Activated naive CD4-positive, alpha-beta T cell treated with anti-CD3 and anti-CD28 coated beads, Interleukin-2, amount 50 U/mL, for 24 hours (primary cell): ENCODE measurements around the gene CDC73.
A peak's percentile ranks its signal among the peaks of the same experiment; 100 is the strongest.

Experiments
- H3K27ac Mint-ChIP-seq: one replicate; pipeline ENCODE4 v1.8.0; 2021; ENCODE audit warnings: mild to moderate bottlenecking, mixed read lengths
- H3K27me3 Mint-ChIP-seq: one replicate; pipeline ENCODE4 v1.8.0; 2021; ENCODE audit warnings: mixed read lengths
- H3K36me3 Mint-ChIP-seq: one replicate; pipeline ENCODE4 v1.8.0; 2021; ENCODE audit warnings: mixed read lengths
- H3K4me1 Mint-ChIP-seq: one replicate; pipeline ENCODE4 v1.8.0; 2021; ENCODE audit warnings: mixed read lengths
- H3K4me3 Mint-ChIP-seq: one replicate; pipeline ENCODE4 v1.8.0; 2021; ENCODE audit warnings: mild to moderate bottlenecking, mixed read lengths
- H3K9me3 Mint-ChIP-seq: one replicate; pipeline ENCODE4 v1.8.0; 2021; ENCODE audit warnings: mixed read lengths

CDC73 gene

GRCh38 chr1:193131266-193131860, 9.5 kb downstream of the CDC73 start:
- Mint-ChIP-seq H3K27ac (no peak overlapping the region), H3K9me3 (no peaks in the 10 kb centered on the region), H3K4me1 (peaks cover 48% of the 10 kb centered on the region), H3K27me3 (no peaks in the 10 kb centered on the region), H3K4me3 (peak overlapping the region; percentile 2), H3K36me3 (peaks cover 23% of the 10 kb centered on the region)

GRCh38 chr1:193140254-193140653, 18.4 kb downstream of the CDC73 start:
- no peak overlapping the region for H3K4me3 Mint-ChIP-seq
- peaks cover 41% of the 10 kb centered on the region for H3K4me1 Mint-ChIP-seq
- peaks cover 30% of the 10 kb centered on the region for H3K36me3 Mint-ChIP-seq
- no peaks in the 10 kb centered on the region for H3K27me3 Mint-ChIP-seq
- H3K27ac Mint-ChIP-seq: no peak overlapping the region
- H3K9me3 Mint-ChIP-seq: no peaks in the 10 kb centered on the region

DNA sequence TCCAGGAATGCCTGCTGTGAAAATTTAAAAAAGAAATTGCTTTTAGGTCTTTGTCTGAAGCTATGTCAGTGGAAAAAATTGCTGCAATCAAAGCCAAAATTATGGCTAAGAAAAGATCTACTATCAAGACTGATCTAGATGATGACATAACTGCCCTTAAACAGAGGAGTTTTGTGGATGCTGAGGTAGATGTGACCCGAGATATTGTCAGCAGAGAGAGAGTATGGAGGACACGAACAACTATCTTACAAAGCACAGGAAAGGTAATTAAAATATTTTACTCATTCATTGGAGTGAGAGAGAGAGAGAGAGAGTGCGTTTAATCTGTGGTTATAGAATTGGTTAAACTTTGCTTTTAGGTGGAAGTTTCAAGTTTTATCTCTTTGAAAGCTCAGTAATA, 20.0 kb downstream of the CDC73 start:
- Mint-ChIP-seq H3K4me1 (peaks cover 38% of the 10 kb centered on the region), H3K36me3 (peaks cover 29% of the 10 kb centered on the region), H3K27me3 (no peaks in the 10 kb centered on the region), H3K9me3 (no peaks in the 10 kb centered on the region), H3K27ac (peak overlapping the region; percentile 74), H3K4me3 (peak overlapping the region; percentile 2)

DNA sequence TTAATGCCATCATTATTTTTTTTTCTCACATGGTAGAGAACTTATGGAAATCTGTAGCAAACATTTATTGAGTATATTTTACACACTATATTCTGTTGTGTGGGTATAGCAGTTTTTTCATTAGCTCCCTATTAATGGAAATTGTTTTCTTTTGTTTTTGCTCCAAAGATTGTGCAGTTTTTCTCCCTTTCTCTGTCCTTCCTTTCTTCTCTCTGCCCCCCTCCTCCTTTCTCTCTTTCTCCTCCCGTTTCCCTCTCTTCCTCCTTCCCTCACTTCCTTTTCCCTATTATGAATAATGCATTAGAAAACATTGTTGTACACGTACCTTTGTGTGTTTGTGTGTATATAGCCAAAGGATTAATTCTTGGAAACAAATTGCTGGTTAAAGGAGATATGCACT, 20.6 kb downstream of the CDC73 start:
- Mint-ChIP-seq H3K4me1 (peaks cover 35% of the 10 kb centered on the region), H3K36me3 (peaks cover 25% of the 10 kb centered on the region), H3K9me3 (no peaks in the 10 kb centered on the region), H3K27ac (no peak overlapping the region), H3K27me3 (no peaks in the 10 kb centered on the region), H3K4me3 (no peak overlapping the region)

GRCh38 chr1:193143285-193143684, 21.5 kb downstream of the CDC73 start:
- H3K27ac Mint-ChIP-seq: no peak overlapping the region
- peaks cover 24% of the 10 kb centered on the region for H3K36me3 Mint-ChIP-seq

DNA sequence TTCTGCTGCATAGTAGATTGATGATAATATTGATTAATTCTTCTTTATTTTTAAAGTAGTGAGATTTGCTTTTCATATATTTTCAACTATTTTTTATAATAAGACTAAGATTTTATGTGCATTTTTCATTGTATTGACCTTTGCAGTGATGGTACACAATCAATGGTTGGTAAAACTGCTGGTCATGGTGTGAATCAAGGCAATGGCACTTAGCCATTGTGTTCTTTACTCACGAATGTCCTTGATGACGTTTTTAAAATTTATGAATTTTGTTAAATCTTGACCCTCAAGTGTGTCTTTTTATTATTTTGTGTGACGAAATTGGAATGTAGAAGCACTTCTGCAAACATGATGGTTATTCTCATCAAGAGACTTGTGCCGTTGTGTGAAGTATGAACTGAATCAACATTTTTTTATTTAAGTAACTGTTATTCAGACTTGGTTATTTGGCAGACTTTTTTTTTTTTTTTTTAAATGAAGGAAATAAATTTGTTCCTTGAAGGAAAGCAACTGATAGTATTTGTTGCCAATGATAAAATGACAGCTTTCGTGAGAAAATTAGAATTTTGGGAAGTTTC, 22.6 kb downstream of the CDC73 start:
- peaks cover 27% of the 10 kb centered on the region for H3K4me1 Mint-ChIP-seq
- no peak overlapping the region for H3K27ac Mint-ChIP-seq
- H3K9me3 Mint-ChIP-seq: no peaks in the 10 kb centered on the region
- H3K27me3 Mint-ChIP-seq: no peaks in the 10 kb centered on the region
- peaks cover 21% of the 10 kb centered on the region for H3K36me3 Mint-ChIP-seq
- H3K4me3 Mint-ChIP-seq: no peak overlapping the region

More at GRCh38 chr1:193143285-193143684, 21.5 kb downstream of the CDC73 start:
- peaks cover 31% of the 10 kb centered on the region for H3K4me1 Mint-ChIP-seq
- no peak overlapping the region for H3K4me3 Mint-ChIP-seq
- H3K9me3 Mint-ChIP-seq: no peaks in the 10 kb centered on the region
- H3K27me3 Mint-ChIP-seq: no peaks in the 10 kb centered on the region

DNA sequence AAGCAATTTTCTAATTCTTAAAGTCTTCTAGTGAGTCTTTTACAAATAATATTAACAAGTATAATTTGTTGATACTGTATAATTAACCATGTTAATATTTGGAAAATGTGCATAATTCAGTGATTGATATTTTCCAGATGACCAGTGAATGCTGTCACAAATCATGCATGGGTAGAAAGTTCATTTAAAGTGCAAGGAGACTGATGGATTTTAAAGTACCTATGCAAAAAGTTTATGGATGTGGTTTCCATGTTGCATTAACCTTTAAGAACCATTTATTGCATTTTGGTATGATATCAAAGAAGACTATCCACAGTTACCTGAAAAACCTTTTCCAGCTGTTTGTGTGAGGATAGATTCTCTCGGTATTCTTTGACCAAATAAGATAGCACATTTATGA, 23.2 kb downstream of the CDC73 start:
- peaks cover 15% of the 10 kb centered on the region for H3K36me3 Mint-ChIP-seq
- peaks cover 22% of the 10 kb centered on the region for H3K4me1 Mint-ChIP-seq
- H3K9me3 Mint-ChIP-seq: no peaks in the 10 kb centered on the region
- H3K4me3 Mint-ChIP-seq: no peak overlapping the region
- H3K27me3 Mint-ChIP-seq: no peaks in the 10 kb centered on the region
- no peak overlapping the region for H3K27ac Mint-ChIP-seq

- H3K4me1 Mint-ChIP-seq: peaks cover 46% of the 10 kb centered on the region
- peaks cover 9% of the 10 kb centered on the region for H3K36me3 Mint-ChIP-seq
- peak overlapping the region; percentile 8 for H3K27ac Mint-ChIP-seq
- H3K27me3 Mint-ChIP-seq: no peaks in the 10 kb centered on the region
- H3K9me3 Mint-ChIP-seq: no peaks in the 10 kb centered on the region
- H3K4me3 Mint-ChIP-seq: no peak overlapping the region
These were observed 34.4 kb downstream of the CDC73 start for GRCh38 chr1:193156117-193156821.

GRCh38 chr1:193156822-193157142, 35.0 kb downstream of the CDC73 start:
- Mint-ChIP-seq H3K4me1 (peaks cover 46% of the 10 kb centered on the region), H3K9me3 (no peaks in the 10 kb centered on the region), H3K27ac (peak overlapping the region; percentile 8), H3K27me3 (no peaks in the 10 kb centered on the region), H3K4me3 (no peak overlapping the region), H3K36me3 (peaks cover 9% of the 10 kb centered on the region)

GRCh38 chr1:193157360-193157759, 35.5 kb downstream of the CDC73 start:
- Mint-ChIP-seq H3K27ac (no peak overlapping the region), H3K4me1 (peaks cover 45% of the 10 kb centered on the region), H3K27me3 (no peaks in the 10 kb centered on the region)

DNA sequence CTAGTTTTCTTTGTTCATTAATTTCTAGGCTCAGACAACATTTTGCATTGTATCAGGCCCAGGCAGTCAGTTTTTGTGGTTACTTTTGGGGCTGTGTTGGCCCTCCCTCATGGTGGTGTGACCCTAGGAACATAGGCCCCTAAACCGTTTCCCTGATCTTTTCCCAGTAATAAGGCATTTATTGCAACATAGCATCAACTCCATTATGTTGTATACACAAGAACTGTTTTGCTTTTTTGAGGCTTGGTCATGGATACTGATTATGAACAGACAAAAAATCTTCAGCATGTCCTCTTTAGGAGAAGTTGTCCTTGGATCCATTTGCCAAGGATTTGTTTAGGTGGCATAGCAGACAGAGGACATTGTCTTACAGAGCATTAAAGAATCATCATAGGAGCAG, 54.3 kb downstream of the CDC73 start:
- Mint-ChIP-seq H3K36me3 (peaks cover 19% of the 10 kb centered on the region), H3K27ac (no peak overlapping the region), H3K27me3 (no peaks in the 10 kb centered on the region), H3K4me3 (no peak overlapping the region), H3K4me1 (peaks cover 66% of the 10 kb centered on the region), H3K9me3 (no peaks in the 10 kb centered on the region)

More at GRCh38 chr1:193157360-193157759, 35.5 kb downstream of the CDC73 start:
- H3K9me3 Mint-ChIP-seq: no peaks in the 10 kb centered on the region
- no peak overlapping the region for H3K4me3 Mint-ChIP-seq
- peaks cover 7% of the 10 kb centered on the region for H3K36me3 Mint-ChIP-seq

DNA sequence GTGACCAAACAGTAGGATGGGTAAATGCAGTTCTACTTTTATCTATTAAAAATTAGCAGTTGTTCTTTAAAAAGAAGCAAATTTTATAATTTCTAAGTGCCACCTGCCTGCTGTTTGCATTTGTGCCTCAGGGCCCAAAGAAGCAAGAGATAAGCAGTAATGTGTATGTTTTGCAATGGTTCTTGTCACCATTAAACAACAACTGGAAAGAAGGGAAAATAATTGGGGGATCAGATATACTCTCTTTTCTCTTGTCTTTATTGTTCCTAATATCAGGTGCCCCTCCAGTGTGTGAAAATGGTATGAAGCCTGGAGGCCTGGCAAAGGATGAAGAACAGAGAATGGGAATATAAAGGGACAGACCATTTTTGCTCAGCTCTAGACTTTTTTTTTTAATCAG, 55.0 kb downstream of the CDC73 start:
- H3K9me3 Mint-ChIP-seq: no peaks in the 10 kb centered on the region
- H3K4me1 Mint-ChIP-seq: peaks cover 73% of the 10 kb centered on the region
- no peaks in the 10 kb centered on the region for H3K27me3 Mint-ChIP-seq
- peaks cover 17% of the 10 kb centered on the region for H3K36me3 Mint-ChIP-seq
- no peak overlapping the region for H3K27ac Mint-ChIP-seq
- no peak overlapping the region for H3K4me3 Mint-ChIP-seq

DNA sequence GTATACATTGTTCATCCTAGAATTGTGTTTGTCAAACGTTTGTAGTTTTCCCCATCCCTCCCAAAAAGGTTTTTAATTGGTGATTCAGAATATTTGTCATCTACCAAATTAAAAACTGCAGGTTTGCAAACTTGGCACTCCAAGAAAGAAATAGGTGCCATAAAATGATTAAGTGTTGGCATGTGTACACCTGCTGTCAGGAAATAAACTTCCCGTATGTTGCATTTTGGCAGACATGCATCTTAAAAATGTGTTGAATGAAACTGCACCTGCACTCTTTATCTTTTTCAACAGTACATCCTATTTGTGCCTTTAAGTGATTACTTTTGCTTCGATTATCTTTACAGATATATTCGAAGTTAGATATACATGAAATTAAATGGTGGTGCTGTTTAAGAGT, 57.3 kb downstream of the CDC73 start:
- no peaks in the 10 kb centered on the region for H3K27me3 Mint-ChIP-seq
- H3K4me1 Mint-ChIP-seq: peaks cover 67% of the 10 kb centered on the region
- no peak overlapping the region for H3K4me3 Mint-ChIP-seq
- H3K9me3 Mint-ChIP-seq: no peaks in the 10 kb centered on the region
- peaks cover 14% of the 10 kb centered on the region for H3K36me3 Mint-ChIP-seq
- H3K27ac Mint-ChIP-seq: no peak overlapping the region

DNA sequence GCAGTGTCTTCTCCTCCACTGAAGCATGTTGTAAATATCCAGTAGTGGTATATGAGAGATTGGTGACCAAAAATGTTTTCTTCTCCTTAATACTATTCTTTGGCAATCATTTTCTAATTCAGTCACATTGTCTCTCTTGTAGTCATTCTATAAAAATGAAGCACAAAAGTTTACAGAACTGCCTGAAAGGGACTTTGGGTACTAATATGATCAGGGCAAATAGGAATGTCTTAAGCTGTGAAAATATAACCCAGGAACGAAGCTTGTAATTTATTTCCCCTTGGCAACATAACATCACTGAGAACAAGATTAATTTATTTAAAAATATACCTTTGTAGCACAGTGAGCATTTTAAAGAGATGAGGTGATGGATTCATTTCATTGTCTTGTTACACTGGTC, 59.7 kb downstream of the CDC73 start:
- Mint-ChIP-seq H3K4me3 (no peak overlapping the region), H3K4me1 (peaks cover 69% of the 10 kb centered on the region)

DNA sequence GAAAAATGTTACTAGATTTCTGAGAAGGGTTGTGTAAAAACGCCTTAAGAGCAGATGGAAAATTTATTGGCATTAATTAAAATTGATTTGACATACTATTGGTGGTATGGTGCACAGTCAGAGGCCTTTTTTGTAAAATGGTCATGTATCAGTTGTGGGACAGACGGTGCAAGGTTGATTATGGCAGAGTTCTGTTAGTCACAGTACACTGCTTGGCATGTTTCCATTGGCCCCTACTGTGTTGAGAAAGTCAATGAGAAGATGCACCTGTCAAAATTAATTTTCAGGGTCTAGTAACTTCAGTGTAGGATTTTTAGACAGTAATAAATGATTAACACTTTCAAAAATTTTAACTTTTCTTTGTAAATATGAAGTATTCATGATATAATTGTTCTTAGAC, 60.2 kb downstream of the CDC73 start:
- Mint-ChIP-seq H3K27me3 (no peaks in the 10 kb centered on the region), H3K9me3 (no peaks in the 10 kb centered on the region), H3K36me3 (peaks cover 2% of the 10 kb centered on the region), H3K27ac (peak overlapping the region; percentile 35), H3K4me3 (no peak overlapping the region), H3K4me1 (peaks cover 69% of the 10 kb centered on the region)

More for the DNA sequence above, 59.7 kb downstream of the CDC73 start:
- Mint-ChIP-seq H3K36me3 (peaks cover 5% of the 10 kb centered on the region), H3K27me3 (no peaks in the 10 kb centered on the region), H3K27ac (peak overlapping the region; percentile 70), H3K9me3 (no peaks in the 10 kb centered on the region)

DNA sequence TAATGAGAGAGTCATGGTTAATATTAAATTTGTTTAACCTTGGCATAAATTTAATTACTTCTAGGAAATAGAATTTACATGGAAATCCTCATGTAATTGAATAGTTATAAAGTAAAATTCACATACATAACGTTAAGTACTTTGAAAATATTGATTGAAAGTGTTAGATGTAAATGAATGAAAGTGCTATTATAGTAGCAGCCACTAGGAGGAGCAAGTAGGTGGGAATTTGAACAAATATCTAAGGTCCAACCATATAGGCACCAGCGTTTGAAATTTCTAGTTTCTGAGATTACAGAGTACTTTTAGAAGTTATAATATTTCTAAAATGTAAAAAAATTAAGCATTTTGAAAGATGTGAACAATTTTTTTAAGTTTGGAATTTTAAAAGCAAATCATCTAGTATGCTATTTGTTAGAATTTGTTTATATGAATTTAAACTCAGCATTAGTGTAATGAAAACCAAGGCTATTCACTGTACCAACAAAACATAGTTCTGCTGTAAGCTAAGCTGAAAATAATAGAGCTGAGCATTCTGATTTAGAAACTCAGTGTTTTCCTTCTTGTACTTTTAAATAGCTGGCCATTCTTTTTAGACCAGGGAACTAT, 61.3 kb downstream of the CDC73 start:
- no peak overlapping the region for H3K4me3 Mint-ChIP-seq
- no peak overlapping the region for H3K27ac Mint-ChIP-seq
- no peaks in the 10 kb centered on the region for H3K36me3 Mint-ChIP-seq
- H3K27me3 Mint-ChIP-seq: no peaks in the 10 kb centered on the region
- H3K4me1 Mint-ChIP-seq: peaks cover 76% of the 10 kb centered on the region
- no peaks in the 10 kb centered on the region for H3K9me3 Mint-ChIP-seq
